H9 (cell line): ENCODE results near the gene TENM3. TPM values are rescaled to one million over a fixed set of nuclear protein-coding genes. Genes with fewer than 3 reads are reported as not detected.

Source experiments
- DNase-seq: peaks from one replicate; pipeline ENCODE4 v3.0.0-alpha.2; 2017
- H2AFZ ChIP-seq: one replicate; pipeline ENCODE4 v1.6.1; 2013; ENCODE audit warnings: mild to moderate bottlenecking, low read length, control low read depth, moderate library complexity
- H2AK5ac ChIP-seq: 2 replicates; pipeline ENCODE4 v1.6.1; 2013; ENCODE audit warnings: low read length, control low read depth, mixed read lengths; ENCODE audit not compliant: insufficient read length
- H2BK120ac ChIP-seq: one replicate; pipeline ENCODE4 v1.6.1; 2013; ENCODE audit warnings: low read depth, mild to moderate bottlenecking, low read length, control low read depth, inconsistent platforms; ENCODE audit not compliant: poor library complexity, severe bottlenecking
- H2BK12ac ChIP-seq: 2 replicates; pipeline ENCODE4 v1.6.1; 2013; ENCODE audit warnings: low read length, control low read depth, mixed read lengths, low read depth; ENCODE audit not compliant: insufficient read length
- H2BK15ac ChIP-seq: 2 replicates; pipeline ENCODE4 v1.6.1; 2013; ENCODE audit warnings: low read depth, low read length, control low read depth
- H2BK20ac ChIP-seq: one replicate; pipeline ENCODE4 v1.6.1; 2013; ENCODE audit warnings: low read depth, mild to moderate bottlenecking, low read length, control low read depth, inconsistent platforms; ENCODE audit not compliant: poor library complexity, severe bottlenecking
- H2BK5ac ChIP-seq: 2 replicates; pipeline ENCODE4 v1.6.1; 2013; ENCODE audit warnings: low read length, control low read depth, mixed read lengths; ENCODE audit not compliant: insufficient read length
- H3K14ac ChIP-seq: 2 replicates; pipeline ENCODE4 v1.6.1; 2013; ENCODE audit warnings: low read length, control low read depth; ENCODE audit not compliant: insufficient read depth
- H3K18ac ChIP-seq: 2 replicates; pipeline ENCODE4 v1.6.1; 2013; ENCODE audit warnings: low read depth, mild to moderate bottlenecking, mixed read lengths, low read length, control low read depth; ENCODE audit not compliant: insufficient read length
- H3K23ac ChIP-seq: 2 replicates; pipeline ENCODE4 v1.6.1; 2013; ENCODE audit warnings: low read length, control low read depth, mixed read lengths, low read depth; ENCODE audit not compliant: insufficient read length
- H3K23me2 ChIP-seq: 2 replicates; pipeline ENCODE4 v1.6.1; 2013; ENCODE audit warnings: low read depth, mild to moderate bottlenecking, mixed read lengths, low read length, control low read depth; ENCODE audit not compliant: insufficient read length, poor library complexity, severe bottlenecking
- H3K27ac ChIP-seq: 2 replicates; pipeline ENCODE4 v1.5.1; 2013; ENCODE audit warnings: low read length, control low read depth, mixed read lengths, low read depth; ENCODE audit not compliant: insufficient read length
- H3K27me3 ChIP-seq: 2 replicates; pipeline ENCODE4 v1.6.1; 2013; ENCODE audit warnings: low read length, control low read depth, inconsistent platforms; ENCODE audit not compliant: insufficient read depth
- H3K4ac ChIP-seq: 2 replicates; pipeline ENCODE4 v1.6.1; 2013; ENCODE audit warnings: low read depth, mild to moderate bottlenecking, control low read depth, inconsistent platforms, low read length, moderate library complexity
- H3K4me1 ChIP-seq: 2 replicates; pipeline ENCODE4 v1.6.1; 2013; ENCODE audit warnings: low read length, control low read depth, inconsistent platforms; ENCODE audit not compliant: insufficient read depth
- H3K4me2 ChIP-seq: 2 replicates; pipeline ENCODE4 v1.6.1; 2013; ENCODE audit warnings: low read length, control low read depth, mixed read lengths; ENCODE audit not compliant: insufficient read length, insufficient read depth
- H3K56ac ChIP-seq: 2 replicates; pipeline ENCODE4 v1.6.1; 2013; ENCODE audit warnings: low read depth, mild to moderate bottlenecking, mixed read lengths, low read length, control low read depth; ENCODE audit not compliant: insufficient read length
- H3K79me1 ChIP-seq: 2 replicates; pipeline ENCODE4 v1.6.1; 2013; ENCODE audit warnings: low read depth, mild to moderate bottlenecking, moderate library complexity, low read length, control low read depth, inconsistent platforms; ENCODE audit not compliant: insufficient read depth, poor library complexity, severe bottlenecking
- H3K79me2 ChIP-seq: 2 replicates; pipeline ENCODE4 v1.6.1; 2013; ENCODE audit warnings: low read length, control low read depth, inconsistent platforms; ENCODE audit not compliant: insufficient read depth
- H3K9ac ChIP-seq: 2 replicates; pipeline ENCODE4 v1.6.1; 2013; ENCODE audit warnings: low read length, control low read depth, mixed read lengths; ENCODE audit not compliant: insufficient read length; ENCODE audit errors: extremely low read depth
- H3K9me3 ChIP-seq: one replicate; pipeline ENCODE4 v1.6.1; 2013; ENCODE audit warnings: low read depth, low read length, inconsistent platforms; ENCODE audit not compliant: control insufficient read depth
- H3T11ph ChIP-seq: one replicate; pipeline ENCODE4 v1.6.1; 2013; ENCODE audit warnings: mild to moderate bottlenecking, low read length, control low read depth, inconsistent platforms
- H4K20me1 ChIP-seq: one replicate; pipeline ENCODE4 v1.6.1; 2013; ENCODE audit not compliant: control insufficient read depth, insufficient read length, insufficient read depth
- H4K5ac ChIP-seq: 2 replicates; pipeline ENCODE4 v1.6.1; 2013; ENCODE audit warnings: low read depth, mild to moderate bottlenecking, mixed read lengths, low read length, control low read depth; ENCODE audit not compliant: insufficient read length
- H4K8ac ChIP-seq: replicated peaks from 2 replicates; pipeline ENCODE4 v1.6.1; 2013; ENCODE audit warnings: low read length, control low read depth, mixed read lengths, low read depth; ENCODE audit not compliant: insufficient read length
- H4K91ac ChIP-seq: 2 replicates; pipeline ENCODE4 v1.6.1; 2013; ENCODE audit warnings: low read depth, mild to moderate bottlenecking, moderate library complexity, mixed read lengths, low read length, control low read depth; ENCODE audit not compliant: insufficient read length
- H3K27ac Mint-ChIP-seq, 3 experiments: 2 replicates in 2 of 3; 3 replicates in 1 of 3; pipeline ENCODE4 v1.8.0; 2020 to 2021; ENCODE audit warnings: mixed read lengths in 3 of 3, mild to moderate bottlenecking in 1 of 3, moderate library complexity in 1 of 3
- H3K27me3 Mint-ChIP-seq: 2 replicates; pipeline ENCODE4 v1.8.0; 2021; ENCODE audit warnings: low read depth, mild to moderate bottlenecking, moderate library complexity, mixed read lengths
- H3K36me3 Mint-ChIP-seq, 3 experiments: 2 replicates in 2 of 3; 3 replicates in 1 of 3; pipeline ENCODE4 v1.8.0; 2020 to 2021; ENCODE audit warnings: low read depth in 3 of 3, mixed read lengths in 3 of 3; ENCODE audit not compliant: insufficient read depth in 1 of 3
- H3K4me1 Mint-ChIP-seq, 2 experiments: 2 replicates each; pipeline ENCODE4 v1.8.0; 2020; ENCODE audit warnings: mixed read lengths in 2 of 2
- H3K4me3 Mint-ChIP-seq, 2 experiments: 2 replicates in 1 of 2; 3 replicates in 1 of 2; pipeline ENCODE4 v1.8.0; 2020 to 2021; ENCODE audit warnings: mild to moderate bottlenecking in 2 of 2, mixed read lengths in 2 of 2, moderate library complexity in 1 of 2
- H3K9me3 Mint-ChIP-seq, 2 experiments: 2 replicates in 1 of 2; 3 replicates in 1 of 2; pipeline ENCODE4 v1.8.0; 2020; ENCODE audit warnings: mild to moderate bottlenecking in 2 of 2, mixed read lengths in 2 of 2, moderate library complexity in 1 of 2
- WGBS: extraction: QIAGEN DNeasy Blood & Tissue Kit; methylation state at CpG from one replicate; pipeline ENCODE4 v1.1.7; 2013; ENCODE audit warnings: missing lambda C conversion rate, low lambda C conversion rate, mixed read lengths; ENCODE audit not compliant: insufficient read length; ENCODE audit errors: extremely low coverage; 5-methylcytosine and 5-hydroxymethylcytosine counted together
- total RNA-seq: library from RNA; stranded (reverse); gene quantifications from 2 replicates; pipeline ENCODE4 v1.2.1, GENCODE V29; 2021
- TF ChIP-seq, protein P1 (sequence below): fragments of 200-600 bp; sonication (generic); conservative IDR thresholded peaks from 3 replicates; pipeline ENCODE4 v1.8.0; 2021; ENCODE audit warnings: antibody characterized with exemption, mild to moderate bottlenecking

The TENM3 gene
- total RNA-seq, 1 experiment from 2014 or later, result 49.6 TPM

- Histone ChIP-seq H3K14ac (no peak overlapping the region), H2BK120ac (no peak overlapping the region), H3K79me1 (no peaks in the 10 kb centered on the region), H4K20me1 (no peaks in the 10 kb centered on the region), H3T11ph (no peak overlapping the region), H2BK12ac (no peak overlapping the region), H3K23me2 (no peaks in the 10 kb centered on the region), H3K27me3 (no peaks in the 10 kb centered on the region), H3K9me3 (peaks cover 5% of the 10 kb centered on the region), H2BK20ac (no peak overlapping the region), H3K4me1 (peaks cover 6% of the 10 kb centered on the region; the same call in 1 of the 2 replicates), H4K91ac (no peak overlapping the region), H4K5ac (no peak overlapping the region), H3K18ac (no peak overlapping the region), H3K56ac (no peak overlapping the region), H2AFZ (no peak overlapping the region), H4K8ac (no peak overlapping the region), H3K4me2 (no peak overlapping the region), H2BK5ac (no peak overlapping the region), H3K4ac (no peak overlapping the region), H3K27ac (no peak overlapping the region), H3K23ac (no peak overlapping the region), H2AK5ac (no peak overlapping the region), H3K9ac (no peak overlapping the region), H2BK15ac (no peak overlapping the region), H3K79me2 (no peaks in the 10 kb centered on the region)
- Mint-ChIP-seq H3K27ac (no peak overlapping the region; a peak in 1 of 7 replicates), H3K9me3 (peaks cover 19 to 20% of the 10 kb centered on the region in 2 experiments), H3K4me3 (no peak overlapping the region), H3K36me3 (peaks cover 12 to 22% (median 17%) of the 10 kb centered on the region in 3 experiments), H3K4me1 (peaks cover 15 to 16% of the 10 kb centered on the region in 2 experiments), H3K27me3 (no peaks in the 10 kb centered on the region; the same call in none of the 2 replicates)
- TF ChIP-seq, protein P1, sequence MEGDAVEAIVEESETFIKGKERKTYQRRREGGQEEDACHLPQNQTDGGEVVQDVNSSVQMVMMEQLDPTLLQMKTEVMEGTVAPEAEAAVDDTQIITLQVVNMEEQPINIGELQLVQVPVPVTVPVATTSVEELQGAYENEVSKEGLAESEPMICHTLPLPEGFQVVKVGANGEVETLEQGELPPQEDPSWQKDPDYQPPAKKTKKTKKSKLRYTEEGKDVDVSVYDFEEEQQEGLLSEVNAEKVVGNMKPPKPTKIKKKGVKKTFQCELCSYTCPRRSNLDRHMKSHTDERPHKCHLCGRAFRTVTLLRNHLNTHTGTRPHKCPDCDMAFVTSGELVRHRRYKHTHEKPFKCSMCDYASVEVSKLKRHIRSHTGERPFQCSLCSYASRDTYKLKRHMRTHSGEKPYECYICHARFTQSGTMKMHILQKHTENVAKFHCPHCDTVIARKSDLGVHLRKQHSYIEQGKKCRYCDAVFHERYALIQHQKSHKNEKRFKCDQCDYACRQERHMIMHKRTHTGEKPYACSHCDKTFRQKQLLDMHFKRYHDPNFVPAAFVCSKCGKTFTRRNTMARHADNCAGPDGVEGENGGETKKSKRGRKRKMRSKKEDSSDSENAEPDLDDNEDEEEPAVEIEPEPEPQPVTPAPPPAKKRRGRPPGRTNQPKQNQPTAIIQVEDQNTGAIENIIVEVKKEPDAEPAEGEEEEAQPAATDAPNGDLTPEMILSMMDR, result no peak
- DNase-seq, result no peak
- WGBS, result no CpG with 5 or more reads among the region's 1 CpG
These were observed 75.1 kb downstream of the TENM3 start for GRCh38 chr4:182318256-182318655.
